ENCODE results near the gene TEX51.

GRCh38 chr2:126911111-126911796 is 12.6 kb downstream of the TEX51 start:
- TF ChIP-seq CTCF (IDR thresholded peaks at IDR 0.05) (no peak), POLR2A (IDR thresholded peaks at IDR 0.05) (no peak), POLR2AphosphoS5 (IDR thresholded peaks at IDR 0.05) (no peak), EP300 (IDR thresholded peaks at IDR 0.05) (no peak)

Measured in upper lobe of left lung (tissue), 4 donors.